ENCODE results near the gene ACVR1.

The ACVR1 gene

DNA sequence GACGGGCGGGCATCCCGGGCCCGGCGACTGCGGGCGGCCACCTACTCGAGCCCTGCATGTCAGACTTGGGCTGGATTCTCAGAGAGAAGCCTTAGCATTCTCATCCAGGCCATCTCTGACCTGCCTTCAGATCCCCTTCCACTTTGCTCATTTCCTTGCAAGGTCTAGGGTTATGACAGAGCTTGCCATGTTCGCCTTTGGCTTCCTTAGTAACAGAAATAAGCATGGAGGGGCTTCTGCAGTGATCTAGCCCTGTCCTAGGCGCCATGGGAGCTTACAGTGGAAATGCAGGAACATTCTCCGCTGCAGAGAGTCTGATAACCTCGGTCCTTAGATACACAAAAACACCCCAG lies 632 bp upstream of the ACVR1 start:
- H3K4me1 ChIP-seq (ENCODE audit: control insufficient read depth in 1 of 2, insufficient read depth in 2 of 2, low read length in 2 of 2): peaks cover 0 to 10% of the 10 kb centered on the region in 2 experiments
- no peak overlapping the region for H3K23ac ChIP-seq (ENCODE audit: low read length)
- H3K9me3 ChIP-seq (ENCODE audit: insufficient read depth, low read depth, low read length): no peaks in the 10 kb centered on the region
- H4K12ac ChIP-seq (ENCODE audit: low read depth, low read length): peak overlapping the region; percentile 59
- peak overlapping the region; percentile 13 for H3K18ac ChIP-seq (ENCODE audit: low read length)
- H4K91ac ChIP-seq (ENCODE audit: low read depth, low read length): peak overlapping the region; percentile 98
- H3K14ac ChIP-seq (ENCODE audit: low read length): peak overlapping the region; percentile 92
- H3K27ac ChIP-seq (ENCODE audit: low read depth, low read length): peak overlapping the region; percentile 92
- H2BK12ac ChIP-seq (ENCODE audit: low read length): peak overlapping the region; percentile 62
- no CpG with 5 or more reads among the region's 12 CpGs for WGBS (ENCODE audit: extremely low coverage, insufficient coverage, insufficient read length)
- peak overlapping the region; percentile 64 for H3K4me2 ChIP-seq (ENCODE audit: low read length)
- H3K79me1 ChIP-seq (ENCODE audit: low read length): peaks cover 14% of the 10 kb centered on the region
- H4K8ac ChIP-seq (ENCODE audit: low read depth, low read length): peak overlapping the region; percentile 82
- H3K79me2 ChIP-seq (ENCODE audit: control insufficient read depth, insufficient read depth, low read length, poor library complexity): peaks cover 10% of the 10 kb centered on the region
- no peak overlapping the region for H2AK5ac ChIP-seq (ENCODE audit: low read length)
- no peak overlapping the region for H3K9ac ChIP-seq (ENCODE audit: low read length)
- peak overlapping the region; percentile 95 for H2BK120ac ChIP-seq (ENCODE audit: insufficient read depth, low read length, poor library complexity)
- no peaks in the 10 kb centered on the region for H3K27me3 ChIP-seq (ENCODE audit: insufficient read depth, low read length)
- H3K4ac ChIP-seq (ENCODE audit: low read depth, low read length): no peak overlapping the region
- H2AFZ ChIP-seq (ENCODE audit: insufficient read depth, low read length, poor library complexity): peak overlapping the region; percentile 86
- peak overlapping the region; percentile 73 for H3K4me3 ChIP-seq (ENCODE audit: low read depth, low read length)
- H2BK5ac ChIP-seq (ENCODE audit: low read depth, low read length, poor library complexity): peak overlapping the region; percentile 94
- no peaks in the 10 kb centered on the region for H3K36me3 ChIP-seq (ENCODE audit: control insufficient read depth in 1 of 2, insufficient read depth in 2 of 2, low read length in 2 of 2)
- DNase-seq: no peak

DNA sequence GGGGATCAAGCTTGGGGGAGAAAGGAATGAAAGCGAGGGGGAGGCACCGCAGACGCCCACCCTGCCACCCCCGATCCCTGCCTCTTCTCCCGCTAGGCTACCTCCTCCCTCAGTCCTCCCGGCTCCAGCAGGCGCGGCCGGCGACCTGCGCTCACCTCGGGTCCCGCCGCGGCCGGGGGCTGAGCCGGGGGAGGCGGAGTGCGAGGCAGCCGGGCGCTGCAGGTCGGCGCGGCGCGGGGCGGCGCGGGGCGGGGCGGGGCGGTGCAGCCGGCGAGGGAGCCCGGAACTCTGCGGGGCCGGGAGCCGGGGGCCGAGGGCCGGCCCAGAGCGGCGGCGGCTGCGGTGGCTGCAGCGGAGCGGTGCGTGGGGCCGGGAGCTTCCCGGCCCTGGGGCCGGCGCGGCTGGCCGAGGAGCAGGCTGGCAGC lies 477 bp downstream of the ACVR1 start:
- Histone ChIP-seq H3K36me3 (ENCODE audit: control insufficient read depth in 1 of 2, insufficient read depth in 2 of 2, low read length in 2 of 2) (no peaks in the 10 kb centered on the region), H3K79me2 (ENCODE audit: control insufficient read depth, insufficient read depth, low read length, poor library complexity) (peaks cover 10% of the 10 kb centered on the region), H4K8ac (ENCODE audit: low read depth, low read length) (peak overlapping the region; percentile 86), H3K23ac (ENCODE audit: low read length) (no peak overlapping the region), H3K4ac (ENCODE audit: low read depth, low read length) (peak overlapping the region; percentile 47), H2BK12ac (ENCODE audit: low read length) (no peak overlapping the region), H3K4me3 (ENCODE audit: low read depth, low read length) (peak overlapping the region; percentile 89), H3K4me2 (ENCODE audit: low read length) (peak overlapping the region; percentile 92), H3K14ac (ENCODE audit: low read length) (peak overlapping the region; percentile 92), H2BK120ac (ENCODE audit: insufficient read depth, low read length, poor library complexity) (peak overlapping the region; percentile 72), H4K12ac (ENCODE audit: low read depth, low read length) (peak overlapping the region; percentile 83), H4K91ac (ENCODE audit: low read depth, low read length) (peak overlapping the region; percentile 89), H2AK5ac (ENCODE audit: low read length) (peak overlapping the region; percentile 72), H2AFZ (ENCODE audit: insufficient read depth, low read length, poor library complexity) (peak overlapping the region; percentile 91), H3K9ac (ENCODE audit: low read length) (peak overlapping the region; percentile 6), H3K9me3 (ENCODE audit: insufficient read depth, low read depth, low read length) (no peaks in the 10 kb centered on the region), H3K18ac (ENCODE audit: low read length) (peak overlapping the region; percentile 97), H3K79me1 (ENCODE audit: low read length) (peaks cover 14% of the 10 kb centered on the region), H3K27ac (ENCODE audit: low read depth, low read length) (peak overlapping the region; percentile 92), H2BK5ac (ENCODE audit: low read depth, low read length, poor library complexity) (peak overlapping the region; percentile 93), H3K27me3 (ENCODE audit: insufficient read depth, low read length) (no peaks in the 10 kb centered on the region), H3K4me1 (ENCODE audit: control insufficient read depth in 1 of 2, insufficient read depth in 2 of 2, low read length in 2 of 2) (peaks cover 0 to 10% of the 10 kb centered on the region in 2 experiments)
- no CpG with 5 or more reads among the region's 53 CpGs for WGBS (ENCODE audit: extremely low coverage, insufficient coverage, insufficient read length)
- peak; percentile 37 to 70 for DNase-seq

DNA sequence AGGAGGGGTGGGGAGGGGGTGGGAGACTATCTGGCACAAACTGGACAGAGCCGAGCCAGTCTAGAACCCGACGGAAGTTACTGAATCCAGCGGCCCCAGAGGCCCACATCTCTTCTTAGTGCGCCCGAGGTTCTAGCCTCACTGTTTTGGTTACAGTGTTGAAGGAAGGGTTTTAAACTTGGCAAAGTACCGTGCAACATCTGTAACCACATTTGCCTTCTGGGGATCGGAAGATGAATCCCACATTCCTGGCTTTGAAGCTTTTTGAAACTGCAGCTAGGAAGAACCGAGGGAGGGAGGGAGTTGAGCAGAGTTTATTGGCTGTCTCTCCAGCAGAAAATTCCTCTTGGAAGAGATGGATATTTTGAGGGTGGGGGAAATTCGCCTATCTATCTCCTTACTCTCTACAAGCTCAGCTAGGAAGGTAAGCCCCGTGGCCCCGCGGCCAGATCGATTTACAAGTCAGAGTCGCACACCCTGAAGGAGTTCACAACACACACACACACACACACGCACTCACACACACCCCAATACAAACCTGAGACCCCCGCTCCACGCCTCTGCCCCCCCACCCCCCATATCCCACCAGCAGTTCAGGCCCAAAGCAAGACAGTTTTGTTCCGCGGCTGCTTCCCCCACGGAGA lies 1.0 kb downstream of the ACVR1 start:
- Histone ChIP-seq H3K18ac (ENCODE audit: low read length) (peak overlapping the region; percentile 97), H2BK120ac (ENCODE audit: insufficient read depth, low read length, poor library complexity) (peak overlapping the region; percentile 72), H3K27ac (ENCODE audit: low read depth, low read length) (peak overlapping the region; percentile 92), H3K4me1 (ENCODE audit: control insufficient read depth in 1 of 2, insufficient read depth in 2 of 2, low read length in 2 of 2) (peaks cover 0 to 10% of the 10 kb centered on the region in 2 experiments), H2AK5ac (ENCODE audit: low read length) (peak overlapping the region; percentile 72), H4K91ac (ENCODE audit: low read depth, low read length) (peak overlapping the region; percentile 89), H2AFZ (ENCODE audit: insufficient read depth, low read length, poor library complexity) (peak overlapping the region; percentile 91), H3K36me3 (ENCODE audit: control insufficient read depth in 1 of 2, insufficient read depth in 2 of 2, low read length in 2 of 2) (no peaks in the 10 kb centered on the region), H3K27me3 (ENCODE audit: insufficient read depth, low read length) (no peaks in the 10 kb centered on the region), H3K9me3 (ENCODE audit: insufficient read depth, low read depth, low read length) (no peaks in the 10 kb centered on the region), H3K4me2 (ENCODE audit: low read length) (peak overlapping the region; percentile 92), H4K12ac (ENCODE audit: low read depth, low read length) (peak overlapping the region; percentile 83), H4K8ac (ENCODE audit: low read depth, low read length) (peak overlapping the region; percentile 86), H3K4me3 (ENCODE audit: low read depth, low read length) (peak overlapping the region; percentile 89), H2BK5ac (ENCODE audit: low read depth, low read length, poor library complexity) (peak overlapping the region; percentile 93), H3K23ac (ENCODE audit: low read length) (no peak overlapping the region), H2BK12ac (ENCODE audit: low read length) (no peak overlapping the region), H3K79me2 (ENCODE audit: control insufficient read depth, insufficient read depth, low read length, poor library complexity) (peaks cover 10% of the 10 kb centered on the region), H3K14ac (ENCODE audit: low read length) (peak overlapping the region; percentile 92), H3K79me1 (ENCODE audit: low read length) (peaks cover 14% of the 10 kb centered on the region), H3K4ac (ENCODE audit: low read depth, low read length) (peak overlapping the region; percentile 47), H3K9ac (ENCODE audit: low read length) (peak overlapping the region; percentile 55)
- DNase-seq: peak in 1 of 2 donors; percentile 34
- WGBS (ENCODE audit: extremely low coverage, insufficient coverage, insufficient read length): no CpG with 5 or more reads among the region's 21 CpGs

DNA sequence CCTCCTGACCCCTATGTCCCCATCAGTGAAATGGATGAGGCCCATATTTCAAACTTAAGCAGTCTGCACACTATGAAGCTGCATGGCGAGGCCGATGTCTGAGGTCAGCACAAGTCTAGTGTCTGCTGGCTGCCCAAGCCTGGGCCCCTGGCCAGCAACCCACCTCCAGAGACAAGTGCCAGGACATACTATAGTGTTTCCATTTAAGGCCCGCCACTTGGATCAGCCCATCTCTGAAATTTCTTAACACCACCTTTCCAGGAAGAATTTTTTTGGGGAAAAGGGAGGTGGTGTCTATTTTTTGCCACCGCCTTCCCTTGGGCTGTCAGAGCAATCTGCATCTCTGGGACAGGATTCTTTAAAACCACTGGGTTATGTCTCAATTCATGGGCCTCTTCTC lies 1.8 kb downstream of the ACVR1 start:
- no CpG with 5 or more reads among the region's 4 CpGs for WGBS (ENCODE audit: extremely low coverage, insufficient coverage, insufficient read length)
- no peak overlapping the region for H4K91ac ChIP-seq (ENCODE audit: low read depth, low read length)
- peaks cover 14% of the 10 kb centered on the region for H3K79me1 ChIP-seq (ENCODE audit: low read length)
- H3K4me1 ChIP-seq (ENCODE audit: control insufficient read depth in 1 of 2, insufficient read depth in 2 of 2, low read length in 2 of 2): peaks cover 0 to 10% of the 10 kb centered on the region in 2 experiments
- no peaks in the 10 kb centered on the region for H3K9me3 ChIP-seq (ENCODE audit: insufficient read depth, low read depth, low read length)
- no peak overlapping the region for H3K18ac ChIP-seq (ENCODE audit: low read length)
- no peak overlapping the region for H2AK5ac ChIP-seq (ENCODE audit: low read length)
- no peak overlapping the region for H3K23ac ChIP-seq (ENCODE audit: low read length)
- DNase-seq: no peak
- H3K4ac ChIP-seq (ENCODE audit: low read depth, low read length): peak overlapping the region; percentile 97
- H3K14ac ChIP-seq (ENCODE audit: low read length): no peak overlapping the region
- H3K27ac ChIP-seq (ENCODE audit: low read depth, low read length): no peak overlapping the region
- peak overlapping the region; percentile 92 for H3K4me2 ChIP-seq (ENCODE audit: low read length)
- no peak overlapping the region for H2AFZ ChIP-seq (ENCODE audit: insufficient read depth, low read length, poor library complexity)
- no peak overlapping the region for H2BK5ac ChIP-seq (ENCODE audit: low read depth, low read length, poor library complexity)
- H3K36me3 ChIP-seq (ENCODE audit: control insufficient read depth in 1 of 2, insufficient read depth in 2 of 2, low read length in 2 of 2): no peaks in the 10 kb centered on the region
- H3K79me2 ChIP-seq (ENCODE audit: control insufficient read depth, insufficient read depth, low read length, poor library complexity): peaks cover 10% of the 10 kb centered on the region
- H3K27me3 ChIP-seq (ENCODE audit: insufficient read depth, low read length): no peaks in the 10 kb centered on the region
- H4K12ac ChIP-seq (ENCODE audit: low read depth, low read length): no peak overlapping the region
- H4K8ac ChIP-seq (ENCODE audit: low read depth, low read length): no peak overlapping the region
- H3K4me3 ChIP-seq (ENCODE audit: low read depth, low read length): no peak overlapping the region
- H2BK120ac ChIP-seq (ENCODE audit: insufficient read depth, low read length, poor library complexity): no peak overlapping the region
- no peak overlapping the region for H3K9ac ChIP-seq (ENCODE audit: low read length)
- H2BK12ac ChIP-seq (ENCODE audit: low read length): no peak overlapping the region
